ENCODE results near the gene EXPH5. TPM values are rescaled to one million over a fixed set of nuclear protein-coding genes. Genes with fewer than 3 reads are reported as not detected.

Gene EXPH5
- total RNA-seq, 1 donor from 2014 or later: 32.8 TPM

DNA sequence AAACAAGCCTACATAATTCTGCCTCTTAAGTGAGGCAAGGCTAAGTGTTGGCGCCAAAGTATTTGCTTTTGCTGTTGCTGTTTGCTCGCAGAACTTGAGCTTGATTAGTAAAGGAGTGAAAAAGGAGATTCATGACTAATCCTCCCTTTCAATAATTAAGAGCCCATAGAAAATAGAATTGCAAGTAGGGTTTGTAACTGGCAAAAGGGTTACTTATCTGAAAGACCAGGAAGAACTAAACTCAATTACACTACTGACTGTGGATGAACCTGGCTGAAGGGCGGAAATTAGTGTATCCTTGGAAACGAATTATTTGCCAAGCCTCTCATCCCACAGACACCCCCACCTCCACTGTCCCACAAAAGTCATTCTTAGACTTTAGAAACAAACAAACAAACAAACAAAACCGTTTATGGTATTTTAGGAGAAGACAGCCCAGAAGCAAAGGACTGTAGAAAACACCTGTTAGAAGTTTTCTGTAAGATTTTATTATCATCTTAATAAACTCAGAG is 411 bp upstream of the EXPH5 start:
- no peaks in the 10 kb centered on the region for H3K27me3 Mint-ChIP-seq
- H3K27ac Mint-ChIP-seq: peak overlapping the region; percentile 99
- peaks cover 45% of the 10 kb centered on the region for H3K4me1 Mint-ChIP-seq (ENCODE audit: low read depth)

DNA sequence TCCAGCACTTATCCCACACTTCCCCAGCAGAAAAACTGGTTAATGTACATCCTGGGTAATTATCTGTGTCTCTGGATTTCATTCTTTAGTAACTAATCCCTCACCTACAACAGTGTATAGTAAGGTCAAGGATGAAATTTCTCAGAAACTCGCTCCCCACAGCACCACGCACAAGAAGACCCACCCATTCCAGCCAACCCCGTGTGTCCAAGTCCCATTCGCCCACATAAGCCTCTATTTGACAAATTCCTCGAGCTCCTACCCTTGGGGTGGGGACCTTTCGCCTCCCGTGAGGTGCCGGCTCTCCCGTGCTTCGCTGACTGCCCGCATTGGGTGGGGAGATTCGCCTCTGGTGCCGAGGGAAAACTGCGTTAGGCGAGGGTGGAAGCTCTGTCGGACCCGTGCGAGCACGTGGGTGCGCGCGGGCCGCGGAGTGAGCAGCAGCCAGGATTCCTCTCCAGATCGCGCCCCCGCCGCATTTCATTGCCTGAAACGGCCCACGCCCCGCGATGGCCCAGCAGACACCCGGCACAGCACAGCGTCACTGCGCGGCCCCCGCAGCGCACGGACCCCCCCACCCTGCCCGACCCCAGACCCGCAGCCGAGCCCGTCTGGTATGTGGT is 866 bp downstream of the EXPH5 start:
- peaks cover 1% of the 10 kb centered on the region for H3K36me3 Mint-ChIP-seq (ENCODE audit: insufficient read depth)
- no peaks in the 10 kb centered on the region for H3K9me3 Mint-ChIP-seq (ENCODE audit: low read depth)
- H3K4me3 Mint-ChIP-seq (ENCODE audit: low read depth): peak overlapping the region; percentile 94
- DNase-seq (ENCODE audit: low spot score, unreplicated experiment): peak; percentile 28
- H3K4me1 Mint-ChIP-seq (ENCODE audit: low read depth): peaks cover 52% of the 10 kb centered on the region
- TF ChIP-seq, protein P1, sequence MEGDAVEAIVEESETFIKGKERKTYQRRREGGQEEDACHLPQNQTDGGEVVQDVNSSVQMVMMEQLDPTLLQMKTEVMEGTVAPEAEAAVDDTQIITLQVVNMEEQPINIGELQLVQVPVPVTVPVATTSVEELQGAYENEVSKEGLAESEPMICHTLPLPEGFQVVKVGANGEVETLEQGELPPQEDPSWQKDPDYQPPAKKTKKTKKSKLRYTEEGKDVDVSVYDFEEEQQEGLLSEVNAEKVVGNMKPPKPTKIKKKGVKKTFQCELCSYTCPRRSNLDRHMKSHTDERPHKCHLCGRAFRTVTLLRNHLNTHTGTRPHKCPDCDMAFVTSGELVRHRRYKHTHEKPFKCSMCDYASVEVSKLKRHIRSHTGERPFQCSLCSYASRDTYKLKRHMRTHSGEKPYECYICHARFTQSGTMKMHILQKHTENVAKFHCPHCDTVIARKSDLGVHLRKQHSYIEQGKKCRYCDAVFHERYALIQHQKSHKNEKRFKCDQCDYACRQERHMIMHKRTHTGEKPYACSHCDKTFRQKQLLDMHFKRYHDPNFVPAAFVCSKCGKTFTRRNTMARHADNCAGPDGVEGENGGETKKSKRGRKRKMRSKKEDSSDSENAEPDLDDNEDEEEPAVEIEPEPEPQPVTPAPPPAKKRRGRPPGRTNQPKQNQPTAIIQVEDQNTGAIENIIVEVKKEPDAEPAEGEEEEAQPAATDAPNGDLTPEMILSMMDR (IDR thresholded peaks at IDR 0.05; ENCODE audit: unreplicated experiment): no peak
- H3K27me3 Mint-ChIP-seq: no peaks in the 10 kb centered on the region
- peak overlapping the region; percentile 97 for H3K27ac Mint-ChIP-seq

More for the DNA sequence above, 411 bp upstream of the EXPH5 start:
- no peaks in the 10 kb centered on the region for H3K36me3 Mint-ChIP-seq (ENCODE audit: insufficient read depth)
- no peaks in the 10 kb centered on the region for H3K9me3 Mint-ChIP-seq (ENCODE audit: low read depth)
- TF ChIP-seq, protein P1 (IDR thresholded peaks at IDR 0.05; ENCODE audit: unreplicated experiment): no peak
- H3K4me3 Mint-ChIP-seq (ENCODE audit: low read depth): peak overlapping the region; percentile 94
- no peak for DNase-seq (ENCODE audit: low spot score, unreplicated experiment)

DNA sequence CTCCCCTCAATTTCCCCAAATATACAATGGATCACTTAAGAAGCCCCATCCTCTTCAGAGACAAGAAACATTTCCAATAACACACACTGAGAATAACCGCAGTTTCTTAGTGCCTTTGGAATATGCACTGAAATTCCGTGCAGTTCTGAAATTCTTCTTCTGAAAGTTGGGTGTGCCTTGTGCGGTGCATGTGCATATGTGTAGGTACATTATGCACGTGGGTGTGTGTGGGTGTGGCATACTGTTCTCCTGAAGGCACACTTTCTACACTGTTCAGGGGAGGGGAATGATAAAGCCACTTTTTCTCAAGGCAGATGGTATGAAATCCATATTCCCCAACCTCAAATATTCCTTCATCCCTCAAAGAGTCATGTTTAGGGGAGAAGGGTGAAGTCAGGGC is 1.7 kb downstream of the EXPH5 start:
- Mint-ChIP-seq H3K9me3 (ENCODE audit: low read depth) (no peaks in the 10 kb centered on the region), H3K4me1 (ENCODE audit: low read depth) (peaks cover 55% of the 10 kb centered on the region), H3K27ac (peak overlapping the region; percentile 97), H3K27me3 (no peaks in the 10 kb centered on the region), H3K4me3 (ENCODE audit: low read depth) (peak overlapping the region; percentile 94), H3K36me3 (ENCODE audit: insufficient read depth) (peaks cover 4% of the 10 kb centered on the region)
- DNase-seq (ENCODE audit: low spot score, unreplicated experiment): no peak
- TF ChIP-seq, protein P1 (IDR thresholded peaks at IDR 0.05; ENCODE audit: unreplicated experiment): no peak

DNA sequence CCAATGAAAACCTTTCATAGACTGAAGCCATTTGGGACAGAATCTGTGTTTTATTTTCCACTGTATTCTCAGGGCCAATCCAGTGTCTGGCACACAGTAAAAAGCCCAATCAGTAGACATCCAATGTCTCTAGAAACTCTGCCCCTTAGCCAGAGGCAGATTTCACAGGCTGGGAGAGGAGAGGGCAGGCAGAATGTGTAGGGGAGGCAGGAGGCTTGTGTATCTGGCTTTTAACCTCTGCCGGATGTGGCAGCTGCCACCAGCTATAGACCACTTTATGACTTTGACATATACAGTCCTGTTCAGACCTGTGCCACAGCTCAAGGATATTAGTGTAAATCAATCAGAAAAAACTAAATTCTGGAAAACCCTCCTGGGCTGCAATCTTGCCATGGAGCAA is 4.4 kb downstream of the EXPH5 start:
- H3K4me3 Mint-ChIP-seq (ENCODE audit: low read depth): no peak overlapping the region
- no peaks in the 10 kb centered on the region for H3K9me3 Mint-ChIP-seq (ENCODE audit: low read depth)
- no peak for DNase-seq (ENCODE audit: low spot score, unreplicated experiment)
- peaks cover 8% of the 10 kb centered on the region for H3K36me3 Mint-ChIP-seq (ENCODE audit: insufficient read depth)
- TF ChIP-seq, protein P1 (IDR thresholded peaks at IDR 0.05; ENCODE audit: unreplicated experiment): no peak
- peaks cover 44% of the 10 kb centered on the region for H3K4me1 Mint-ChIP-seq (ENCODE audit: low read depth)
- peak overlapping the region; percentile 27 for H3K27ac Mint-ChIP-seq
- no peaks in the 10 kb centered on the region for H3K27me3 Mint-ChIP-seq

DNA sequence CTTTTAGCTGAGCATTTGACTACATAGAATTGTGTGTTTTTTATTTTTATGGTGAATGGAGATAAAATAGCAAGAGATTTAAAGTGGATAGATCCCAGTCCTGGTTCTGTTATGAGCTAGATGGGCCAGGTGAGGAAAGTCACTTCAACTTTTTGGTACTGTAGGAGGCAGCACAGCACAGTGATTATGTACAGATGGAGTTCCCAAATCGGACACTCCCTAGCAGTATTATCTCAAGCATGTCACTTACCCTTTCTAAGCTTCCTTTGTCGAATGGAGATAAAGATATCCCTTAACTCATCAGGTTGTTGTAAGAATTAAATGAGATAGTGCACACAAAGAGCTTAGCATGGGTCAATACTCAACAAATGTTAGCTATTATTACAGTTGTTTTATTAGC is 5.3 kb downstream of the EXPH5 start:
- Mint-ChIP-seq H3K27ac (no peak overlapping the region), H3K4me3 (ENCODE audit: low read depth) (no peak overlapping the region), H3K27me3 (no peaks in the 10 kb centered on the region), H3K36me3 (ENCODE audit: insufficient read depth) (peaks cover 11% of the 10 kb centered on the region), H3K4me1 (ENCODE audit: low read depth) (peaks cover 39% of the 10 kb centered on the region), H3K9me3 (ENCODE audit: low read depth) (no peaks in the 10 kb centered on the region)
- no peak for DNase-seq (ENCODE audit: low spot score, unreplicated experiment)
- TF ChIP-seq, protein P1 (IDR thresholded peaks at IDR 0.05; ENCODE audit: unreplicated experiment): no peak
